ENCODE results near the gene CCDC33. TPM values are rescaled to one million over a fixed set of nuclear protein-coding genes. Genes with fewer than 3 reads are reported as not detected.

CCDC33 gene
- total RNA-seq, 1 experiment from 2014 or later, result not detected

DNA sequence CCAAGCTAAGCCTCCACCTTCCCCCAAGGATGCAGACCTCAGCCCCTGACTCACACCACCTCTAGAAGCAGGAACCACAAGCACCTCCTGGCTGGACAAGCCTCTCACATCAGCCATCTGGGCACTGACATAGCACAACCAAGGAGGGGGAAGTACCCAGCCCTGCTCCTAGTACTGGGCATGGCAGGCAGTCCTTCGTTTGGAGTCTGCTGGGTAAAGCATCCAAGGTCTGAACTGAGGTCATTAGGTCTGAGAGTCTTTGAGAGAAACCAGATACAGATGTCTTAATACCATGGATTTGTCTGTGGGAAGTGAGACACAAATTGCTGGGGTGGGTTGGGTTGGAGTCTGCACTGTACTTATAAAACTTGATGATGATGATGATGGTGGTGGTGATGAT lies 61.8 kb downstream of the CCDC33 start:
- DNase-seq, result no peak
- intact Hi-C loops (cut with micrococcal nuclease; ENCODE audit: unreplicated experiment), result no loop called here
- Histone ChIP-seq H3K36me3 (ENCODE audit: control insufficient read depth, insufficient read depth, low read length) (no peaks in the 10 kb centered on the region), H3K27me3 (replicated peaks; ENCODE audit: control insufficient read depth, insufficient read depth, low read length) (peaks cover 2% of the 10 kb centered on the region), H3K4me1 (no peaks in the 10 kb centered on the region), H3K4me3 (ENCODE audit: low read depth, low read length) (no peak overlapping the region), H3K9me3 (no peaks in the 10 kb centered on the region)
- H3K36me3 Mint-ChIP-seq (ENCODE audit: insufficient read depth, unreplicated experiment), result no peaks in the 10 kb centered on the region
- peaks cover 35% of the 10 kb centered on the region for H3K27me3 Mint-ChIP-seq (ENCODE audit: insufficient read depth, unreplicated experiment)
- ChIA-PET POLR2A (no interaction called here), CTCF (interaction anchor here (0.6 to 1.6 kb wide), 4 partner anchors 10 to 170 kb away, joined by 3 to 8 read pairs (median 4); no protein-coding TSS in a partner anchor)
- no peak overlapping the region for H3K4me3 Mint-ChIP-seq (ENCODE audit: unreplicated experiment)
- no peaks in the 10 kb centered on the region for H3K4me1 Mint-ChIP-seq (ENCODE audit: low read depth, unreplicated experiment)
- no peaks in the 10 kb centered on the region for H3K9me3 Mint-ChIP-seq (ENCODE audit: unreplicated experiment)
- TF ChIP-seq, protein P1, sequence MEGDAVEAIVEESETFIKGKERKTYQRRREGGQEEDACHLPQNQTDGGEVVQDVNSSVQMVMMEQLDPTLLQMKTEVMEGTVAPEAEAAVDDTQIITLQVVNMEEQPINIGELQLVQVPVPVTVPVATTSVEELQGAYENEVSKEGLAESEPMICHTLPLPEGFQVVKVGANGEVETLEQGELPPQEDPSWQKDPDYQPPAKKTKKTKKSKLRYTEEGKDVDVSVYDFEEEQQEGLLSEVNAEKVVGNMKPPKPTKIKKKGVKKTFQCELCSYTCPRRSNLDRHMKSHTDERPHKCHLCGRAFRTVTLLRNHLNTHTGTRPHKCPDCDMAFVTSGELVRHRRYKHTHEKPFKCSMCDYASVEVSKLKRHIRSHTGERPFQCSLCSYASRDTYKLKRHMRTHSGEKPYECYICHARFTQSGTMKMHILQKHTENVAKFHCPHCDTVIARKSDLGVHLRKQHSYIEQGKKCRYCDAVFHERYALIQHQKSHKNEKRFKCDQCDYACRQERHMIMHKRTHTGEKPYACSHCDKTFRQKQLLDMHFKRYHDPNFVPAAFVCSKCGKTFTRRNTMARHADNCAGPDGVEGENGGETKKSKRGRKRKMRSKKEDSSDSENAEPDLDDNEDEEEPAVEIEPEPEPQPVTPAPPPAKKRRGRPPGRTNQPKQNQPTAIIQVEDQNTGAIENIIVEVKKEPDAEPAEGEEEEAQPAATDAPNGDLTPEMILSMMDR (IDR thresholded peaks at IDR 0.05; ENCODE audit: insufficient read depth in 1 of 2, low read depth in 1 of 2, low read length in 1 of 2, severe bottlenecking in 1 of 2, unreplicated experiment in 1 of 2), result no peak
- no peak overlapping the region for H3K27ac Mint-ChIP-seq (ENCODE audit: unreplicated experiment)
- no TSS peak for BruUV-seq (replicated peaks)

GRCh38 chr15:74300057-74300795 lies 64.1 kb downstream of the CCDC33 start:
- no peak for DNase-seq
- no peak overlapping the region for H3K27ac Mint-ChIP-seq (ENCODE audit: unreplicated experiment)
- H3K4me1 ChIP-seq, result no peaks in the 10 kb centered on the region
- peaks cover 2% of the 10 kb centered on the region for H3K27me3 ChIP-seq (replicated peaks; ENCODE audit: control insufficient read depth, insufficient read depth, low read length)
- H3K27me3 Mint-ChIP-seq (ENCODE audit: insufficient read depth, unreplicated experiment), result peaks cover 31% of the 10 kb centered on the region
- no peaks in the 10 kb centered on the region for H3K4me1 Mint-ChIP-seq (ENCODE audit: low read depth, unreplicated experiment)
- no peaks in the 10 kb centered on the region for H3K36me3 ChIP-seq (ENCODE audit: control insufficient read depth, insufficient read depth, low read length)
- no peaks in the 10 kb centered on the region for H3K9me3 Mint-ChIP-seq (ENCODE audit: unreplicated experiment)
- no peaks in the 10 kb centered on the region for H3K9me3 ChIP-seq
- intact Hi-C loops (cut with micrococcal nuclease; ENCODE audit: unreplicated experiment), result no loop called here
- no TSS peak for BruUV-seq (replicated peaks)
- TF ChIP-seq, protein P1 (IDR thresholded peaks at IDR 0.05; ENCODE audit: insufficient read depth in 1 of 2, low read depth in 1 of 2, low read length in 1 of 2, severe bottlenecking in 1 of 2, unreplicated experiment in 1 of 2), result no peak
- no peak overlapping the region for H3K4me3 ChIP-seq (ENCODE audit: low read depth, low read length)
- POLR2A ChIA-PET, result no interaction called here
- CTCF ChIA-PET, result no interaction called here
- H3K36me3 Mint-ChIP-seq (ENCODE audit: insufficient read depth, unreplicated experiment), result no peaks in the 10 kb centered on the region
- no peak overlapping the region for H3K4me3 Mint-ChIP-seq (ENCODE audit: unreplicated experiment)

DNA sequence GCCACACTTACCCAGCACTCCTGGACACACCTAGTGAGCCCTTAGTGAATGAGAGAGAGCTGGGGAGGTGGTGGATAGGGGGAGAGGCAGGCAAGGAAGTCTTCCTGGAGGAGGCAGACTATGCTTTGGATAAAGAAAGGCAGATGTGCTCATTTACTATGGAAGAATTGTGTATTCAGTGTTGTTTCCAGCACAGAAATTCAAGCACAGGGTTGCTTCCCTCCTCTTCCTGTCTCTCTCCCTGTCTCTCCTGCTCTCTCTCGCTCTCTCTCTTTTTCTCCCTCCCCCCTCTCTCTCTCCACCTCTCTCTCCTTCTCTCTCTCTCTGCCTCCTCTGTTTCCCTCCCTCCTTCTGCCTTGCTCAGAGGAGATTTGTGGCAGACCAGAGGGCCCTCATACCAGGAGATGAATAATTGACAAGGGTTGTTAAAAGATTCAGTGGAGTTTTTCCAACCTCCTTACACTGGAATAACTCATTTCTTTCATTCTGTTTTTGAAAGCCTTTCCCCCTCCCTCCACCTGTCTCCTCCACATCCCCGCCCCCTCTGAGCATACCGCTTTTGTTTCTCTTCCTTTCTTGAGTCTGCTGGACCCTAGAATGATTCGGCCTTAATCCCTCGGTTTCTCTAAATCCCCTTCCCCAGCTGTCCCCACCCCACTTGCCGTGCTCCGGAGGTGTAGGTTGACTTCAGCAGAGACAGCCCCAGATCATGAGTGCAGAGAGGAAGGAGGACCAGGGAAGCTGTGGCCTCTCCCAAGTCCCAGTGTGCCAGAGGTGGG lies 65.6 kb downstream of the CCDC33 start:
- DNase-seq, result no peak
- TF ChIP-seq, protein P1 (IDR thresholded peaks at IDR 0.05; ENCODE audit: insufficient read depth in 1 of 2, low read depth in 1 of 2, low read length in 1 of 2, severe bottlenecking in 1 of 2, unreplicated experiment in 1 of 2), result no peak
- Mint-ChIP-seq H3K9me3 (ENCODE audit: unreplicated experiment) (no peaks in the 10 kb centered on the region), H3K4me3 (ENCODE audit: unreplicated experiment) (no peak overlapping the region), H3K36me3 (ENCODE audit: insufficient read depth, unreplicated experiment) (no peaks in the 10 kb centered on the region), H3K27me3 (ENCODE audit: insufficient read depth, unreplicated experiment) (peaks cover 43% of the 10 kb centered on the region), H3K4me1 (ENCODE audit: low read depth, unreplicated experiment) (no peaks in the 10 kb centered on the region), H3K27ac (ENCODE audit: unreplicated experiment) (no peak overlapping the region)
- no peaks in the 10 kb centered on the region for H3K9me3 ChIP-seq
- peaks cover 3% of the 10 kb centered on the region for H3K27me3 ChIP-seq (replicated peaks; ENCODE audit: control insufficient read depth, insufficient read depth, low read length)
- no peaks in the 10 kb centered on the region for H3K36me3 ChIP-seq (ENCODE audit: control insufficient read depth, insufficient read depth, low read length)
- POLR2A ChIA-PET, result no interaction called here
- intact Hi-C loops (cut with micrococcal nuclease; ENCODE audit: unreplicated experiment), result no loop called here
- CTCF ChIA-PET, result no interaction called here
- BruUV-seq (replicated peaks), result no TSS peak
- H3K4me1 ChIP-seq, result no peaks in the 10 kb centered on the region
- no peak overlapping the region for H3K4me3 ChIP-seq (ENCODE audit: low read depth, low read length)
